Esophagus muscularis mucosa (tissue), 4 donors: ENCODE measurements around the gene MCRIP2. TPM values are rescaled to one million over a fixed set of nuclear protein-coding genes. Genes with fewer than 3 reads are reported as not detected.

Experiments
- DNase-seq: peaks from one replicate; pipeline ENCODE4 v3.0.0-alpha.2; 2017; ENCODE audit errors: extremely low spot score
- H3K27ac ChIP-seq, 4 donors: fragments of 200-600 bp; sonication (generic); replicated peaks in 1 of 4; 1 replicate in 3 of 4; 2 replicates in 1 of 4; pipeline ENCODE4 v1.5.1; 2016 to 2019; ENCODE audit warnings: mild to moderate bottlenecking in 1 of 4
- H3K27me3 ChIP-seq, 4 donors: fragments of 200-600 bp; sonication (generic); one replicate each; pipeline versions ENCODE4 v1.5.1 to v1.6.0; 2016 to 2019
- H3K36me3 ChIP-seq, 4 donors: fragments of 200-600 bp; sonication (generic); one replicate each; pipeline ENCODE4 v1.5.1; 2016 to 2019
- H3K4me1 ChIP-seq, 4 donors: fragments of 200-600 bp; sonication (generic); one replicate each; pipeline ENCODE4 v1.5.1; 2016 to 2019
- H3K4me3 ChIP-seq, 4 donors: fragments of 200-600 bp; sonication (generic); 1 replicate in 2 of 4; 2 replicates in 2 of 4; pipeline ENCODE4 v1.5.1; 2016 to 2019; ENCODE audit warnings: mild to moderate bottlenecking in 4 of 4, moderate library complexity in 1 of 4
- H3K9me3 ChIP-seq, 4 donors: fragments of 200-600 bp; sonication (generic); 1 replicate in 3 of 4; 2 replicates in 1 of 4; pipeline ENCODE4 v1.5.1; 2016 to 2019
- EP300 ChIP-seq: sonication (generic); formaldehyde crosslinking; IDR thresholded peaks from one replicate; pipeline ENCODE4 v1.6.1; 2017; ENCODE audit warnings: antibody characterized with exemption
- POLR2A ChIP-seq: fragments of 450-650 bp; IDR thresholded peaks from one replicate; pipeline ENCODE4 v1.6.1; 2017; ENCODE audit warnings: antibody characterized with exemption, moderate library complexity, mild to moderate bottlenecking, low read depth
- POLR2AphosphoS5 ChIP-seq, 2 donors: sonication (generic); formaldehyde crosslinking; IDR thresholded peaks; one replicate each; pipeline ENCODE4 v1.6.1; 2017; ENCODE audit warnings: antibody characterized with exemption in 2 of 2
- WGBS: methylation state at CpG from one replicate; pipeline ENCODE4 v1.1.5; 2018; 5-methylcytosine and 5-hydroxymethylcytosine counted together
- intact Hi-C: fragments of 100-400 bp; cut with DNase I; formaldehyde crosslinking; loops from one replicate; pipeline ENCODE4 v1.15.1; 2023
- total RNA-seq, 4 donors: library from RNA; depleted of rRNA; stranded (reverse); fragments of >200 nt; gene quantifications; one replicate each; pipeline versions ENCODE4 v1.1.0 to v1.2.1, GENCODE V29; 2016
- TF ChIP-seq, protein P1 (sequence below), 3 experiments: fragments of 200-600 bp in 2 of 3; fragments of 450-650 bp in 1 of 3; sonication (generic) in 2 of 3; IDR thresholded peaks; one replicate each; pipeline ENCODE4 v1.5.1; 2017 to 2019; ENCODE audit warnings: antibody characterized with exemption in 3 of 3, mild to moderate bottlenecking in 2 of 3, moderate library complexity in 1 of 3

Gene MCRIP2
- total RNA-seq, 4 donors from 2014 or later = 50.7 to 65.4 (median 59.1) TPM

DNA sequence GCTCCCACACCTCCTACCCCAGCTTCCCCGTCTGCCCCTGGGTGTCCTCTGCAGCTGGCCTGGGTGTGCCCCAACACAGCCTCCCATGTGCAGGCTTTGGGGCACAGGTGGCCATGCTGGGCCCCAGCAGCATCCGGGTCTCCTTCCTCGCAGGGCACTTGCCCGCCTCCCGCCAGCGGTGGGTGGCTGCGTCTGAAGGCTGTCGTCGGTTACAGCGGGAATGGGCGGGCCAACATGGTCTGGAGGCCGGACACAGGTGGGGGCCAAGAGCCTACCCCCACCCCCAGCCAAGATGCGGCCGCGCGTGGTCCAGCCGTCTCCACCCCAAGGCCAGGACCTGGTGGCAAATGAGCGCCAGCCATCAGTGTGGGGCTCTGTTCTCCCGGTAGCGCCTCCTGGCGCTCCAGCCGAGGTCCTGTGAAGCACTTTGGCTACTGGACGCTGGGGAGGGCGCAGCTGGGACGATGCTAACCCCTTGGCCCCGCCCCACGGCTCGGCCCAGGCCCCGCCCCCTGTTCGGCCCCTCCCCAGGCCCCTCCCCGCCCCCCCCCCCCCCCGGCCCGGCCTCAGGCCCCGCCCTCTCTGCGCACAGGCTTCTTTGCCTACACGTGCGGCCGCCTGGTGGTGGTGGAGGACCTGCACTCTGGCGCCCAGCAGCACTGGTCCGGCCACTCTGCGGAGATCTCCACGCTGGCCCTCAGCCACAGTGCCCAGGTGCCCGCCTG, 19.0 kb downstream of the MCRIP2 start:
- Histone ChIP-seq H3K9me3 (no peaks in the 10 kb centered on the region), H3K4me3 (peak overlapping the region; percentile 40 to 50 (median 48)), H3K36me3 (peaks cover 0 to 35% (median 24%) of the 10 kb centered on the region in 4 donors), H3K27ac (peak overlapping the region; percentile 81 to 85 (median 82)), H3K4me1 (peaks cover 10 to 25% (median 20%) of the 10 kb centered on the region in 4 donors), H3K27me3 (no peaks in the 10 kb centered on the region)
- WGBS = 17% methylated on average over 7 of the region's 43 CpGs
- intact Hi-C loops = loop anchor here (5.0 kb wide), 1 partner anchor 83 kb away; no protein-coding TSS in a partner anchor
- peak; percentile 71 to 77 for TF ChIP-seq POLR2AphosphoS5 (IDR thresholded peaks at IDR 0.05)
- no peak for TF ChIP-seq POLR2A
- no peak for TF ChIP-seq EP300
- TF ChIP-seq, protein P1, sequence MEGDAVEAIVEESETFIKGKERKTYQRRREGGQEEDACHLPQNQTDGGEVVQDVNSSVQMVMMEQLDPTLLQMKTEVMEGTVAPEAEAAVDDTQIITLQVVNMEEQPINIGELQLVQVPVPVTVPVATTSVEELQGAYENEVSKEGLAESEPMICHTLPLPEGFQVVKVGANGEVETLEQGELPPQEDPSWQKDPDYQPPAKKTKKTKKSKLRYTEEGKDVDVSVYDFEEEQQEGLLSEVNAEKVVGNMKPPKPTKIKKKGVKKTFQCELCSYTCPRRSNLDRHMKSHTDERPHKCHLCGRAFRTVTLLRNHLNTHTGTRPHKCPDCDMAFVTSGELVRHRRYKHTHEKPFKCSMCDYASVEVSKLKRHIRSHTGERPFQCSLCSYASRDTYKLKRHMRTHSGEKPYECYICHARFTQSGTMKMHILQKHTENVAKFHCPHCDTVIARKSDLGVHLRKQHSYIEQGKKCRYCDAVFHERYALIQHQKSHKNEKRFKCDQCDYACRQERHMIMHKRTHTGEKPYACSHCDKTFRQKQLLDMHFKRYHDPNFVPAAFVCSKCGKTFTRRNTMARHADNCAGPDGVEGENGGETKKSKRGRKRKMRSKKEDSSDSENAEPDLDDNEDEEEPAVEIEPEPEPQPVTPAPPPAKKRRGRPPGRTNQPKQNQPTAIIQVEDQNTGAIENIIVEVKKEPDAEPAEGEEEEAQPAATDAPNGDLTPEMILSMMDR (IDR thresholded peaks at IDR 0.05) = peak; percentile 54 to 69 (median 61)
- peak; percentile 97 for DNase-seq

DNA sequence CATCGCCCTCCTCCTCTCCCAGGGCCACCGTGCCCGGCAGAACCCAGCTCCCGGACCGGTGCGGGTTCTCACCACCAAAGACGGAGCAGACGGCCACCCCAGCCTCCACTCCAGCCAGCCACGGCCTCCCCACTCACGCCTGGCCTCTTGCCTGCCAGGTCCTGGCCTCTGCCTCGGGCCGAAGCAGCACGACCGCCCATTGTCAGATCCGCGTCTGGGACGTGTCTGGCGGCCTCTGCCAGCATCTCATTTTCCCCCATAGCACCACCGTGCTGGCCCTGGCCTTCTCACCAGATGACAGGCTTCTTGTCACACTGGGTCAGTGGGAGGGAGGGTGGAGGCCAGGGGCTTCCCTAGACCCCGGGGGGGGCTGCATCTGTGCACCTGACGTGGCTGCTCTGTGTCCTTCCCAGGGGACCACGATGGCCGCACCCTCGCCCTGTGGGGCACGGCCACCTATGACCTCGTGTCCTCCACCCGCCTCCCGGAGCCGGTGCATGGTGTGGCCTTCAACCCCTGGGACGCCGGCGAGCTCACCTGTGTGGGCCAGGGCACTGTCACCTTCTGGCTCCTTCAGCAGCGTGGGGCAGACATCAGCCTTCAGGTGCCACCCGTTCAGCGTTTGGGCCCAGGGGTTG, 19.7 kb downstream of the MCRIP2 start:
- no peak for DNase-seq
- Histone ChIP-seq H3K4me1 (peaks cover 10 to 25% (median 20%) of the 10 kb centered on the region in 4 donors), H3K27me3 (no peaks in the 10 kb centered on the region), H3K9me3 (no peaks in the 10 kb centered on the region), H3K36me3 (peaks cover 0 to 29% (median 21%) of the 10 kb centered on the region in 4 donors), H3K4me3 (peak overlapping the region; percentile 40 to 49 (median 46)), H3K27ac (peak overlapping the region; percentile 81 to 85 (median 82))
- WGBS = 16% methylated on average over 15 of the region's 35 CpGs
- TF ChIP-seq, protein P1 (IDR thresholded peaks at IDR 0.05) = peak in 1 of 3 experiments; percentile 6
- no peak for TF ChIP-seq POLR2A
- intact Hi-C loops = loop anchor here (5.0 kb wide), 1 partner anchor 84 kb away; no protein-coding TSS in a partner anchor

DNA sequence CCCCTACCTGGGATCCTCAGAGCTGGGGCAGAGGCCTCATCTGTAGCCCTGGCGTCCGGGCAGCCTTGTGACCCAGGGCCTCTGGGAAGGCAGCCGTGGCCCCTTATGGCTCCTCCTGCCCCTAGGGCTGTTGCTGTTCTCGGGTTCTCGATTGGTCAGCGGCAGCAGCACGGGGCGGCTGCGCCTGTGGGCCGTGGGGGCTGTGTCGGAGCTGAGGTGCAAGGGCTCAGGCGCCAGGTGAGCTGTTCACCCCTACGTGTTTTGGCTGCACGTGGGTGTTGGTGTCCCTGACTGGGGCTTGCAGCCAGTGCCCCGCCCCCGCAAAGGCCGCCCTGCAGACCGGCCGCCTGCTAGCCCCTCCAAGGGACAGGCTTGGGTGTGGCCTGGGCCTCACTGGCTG, 20.5 kb downstream of the MCRIP2 start:
- intact Hi-C loops = loop anchor here (5.0 kb wide), 1 partner anchor 85 kb away; no protein-coding TSS in a partner anchor
- TF ChIP-seq POLR2A = no peak
- Histone ChIP-seq H3K27me3 (no peaks in the 10 kb centered on the region), H3K27ac (no peak overlapping the region), H3K4me1 (peaks cover 10 to 27% (median 22%) of the 10 kb centered on the region in 4 donors), H3K36me3 (peaks cover 0 to 21% (median 15%) of the 10 kb centered on the region in 4 donors), H3K4me3 (no peak overlapping the region), H3K9me3 (no peaks in the 10 kb centered on the region)
- no peak for DNase-seq
- 88% methylated on average over 16 of the region's 19 CpGs for WGBS

DNA sequence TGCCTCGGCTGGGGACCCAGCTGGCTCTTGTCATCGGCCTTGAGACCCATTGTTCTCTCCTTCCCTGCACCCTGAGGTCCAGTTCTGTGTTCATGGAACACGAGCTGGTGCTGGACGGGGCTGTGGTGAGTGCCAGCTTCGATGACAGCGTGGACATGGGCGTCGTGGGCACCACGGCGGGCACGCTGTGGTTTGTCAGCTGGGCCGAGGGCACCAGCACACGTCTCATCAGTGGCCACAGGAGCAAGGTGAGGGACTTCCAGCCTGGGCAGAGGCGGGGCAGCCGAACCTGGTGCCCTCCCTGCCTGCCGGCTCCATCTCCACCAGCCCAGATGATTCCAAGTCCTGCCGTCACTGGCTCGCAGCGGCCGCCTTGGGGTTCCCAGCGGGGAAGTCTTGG, 21.0 kb downstream of the MCRIP2 start:
- WGBS = 91% methylated on average over 16 of the region's 21 CpGs
- TF ChIP-seq POLR2A = no peak
- no peak for TF ChIP-seq POLR2AphosphoS5 (IDR thresholded peaks at IDR 0.05)
- no peak for TF ChIP-seq EP300
- TF ChIP-seq, protein P1 (IDR thresholded peaks at IDR 0.05) = no peak
- H3K4me1 ChIP-seq = peaks cover 15 to 32% (median 27%) of the 10 kb centered on the region in 4 donors
- intact Hi-C loops = loop anchor here (5.0 kb wide), 1 partner anchor 85 kb away; no protein-coding TSS in a partner anchor
- H3K27me3 ChIP-seq = no peaks in the 10 kb centered on the region
- H3K4me3 ChIP-seq = no peak overlapping the region
- no peak overlapping the region for H3K27ac ChIP-seq
- DNase-seq = no peak
- H3K36me3 ChIP-seq = peaks cover 0 to 16% (median 12%) of the 10 kb centered on the region in 4 donors
- no peaks in the 10 kb centered on the region for H3K9me3 ChIP-seq

DNA sequence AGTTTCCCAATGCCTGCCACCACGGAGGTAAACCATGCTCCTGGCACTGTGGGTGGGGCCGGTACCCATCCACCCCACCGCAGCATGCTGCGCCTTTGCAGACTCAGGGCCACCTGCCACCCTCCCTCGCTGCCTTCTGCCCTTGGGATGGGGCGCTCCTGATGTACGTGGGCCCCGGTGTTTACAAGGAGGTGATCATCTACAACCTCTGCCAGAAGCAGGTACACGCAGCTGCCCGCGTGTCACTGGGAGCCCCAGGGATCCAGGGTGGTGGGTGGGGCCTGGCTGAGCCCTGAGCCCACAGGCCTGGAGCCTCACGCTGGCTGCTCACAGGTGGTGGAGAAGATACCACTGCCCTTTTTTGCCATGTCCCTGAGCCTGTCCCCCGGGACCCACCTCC, 24.9 kb downstream of the MCRIP2 start:
- Histone ChIP-seq H3K27me3 (no peaks in the 10 kb centered on the region), H3K27ac (no peak overlapping the region), H3K36me3 (peaks cover 21 to 29% (median 26%) of the 10 kb centered on the region in 4 donors), H3K4me1 (peaks cover 16 to 33% (median 27%) of the 10 kb centered on the region in 4 donors), H3K4me3 (no peak overlapping the region), H3K9me3 (no peaks in the 10 kb centered on the region)
- TF ChIP-seq POLR2AphosphoS5 (IDR thresholded peaks at IDR 0.05) = no peak
- no peak for TF ChIP-seq POLR2A
- no peak for TF ChIP-seq EP300
- TF ChIP-seq, protein P1 (IDR thresholded peaks at IDR 0.05) = no peak
- 92% methylated on average over 2 of the region's 13 CpGs for WGBS
- no peak for DNase-seq
- intact Hi-C loops = no loop called here
